ENCODE data around the gene SASH1.

SASH1 gene

GRCh38 chr6:148405894-148406293, 63.3 kb downstream of the SASH1 start:
- no peak for DNase-seq (ENCODE audit: low spot score)

GRCh38 chr6:148406579-148407371, 64.1 kb downstream of the SASH1 start:
- DNase-seq (ENCODE audit: low spot score), result no peak

- no peak for DNase-seq (ENCODE audit: low spot score)
These were observed 64.7 kb downstream of the SASH1 start for GRCh38 chr6:148407372-148407771.

- DNase-seq (ENCODE audit: low spot score), result no peak
These were observed 70.9 kb downstream of the SASH1 start for GRCh38 chr6:148413321-148414091.

GRCh38 chr6:148414092-148414489, 71.5 kb downstream of the SASH1 start:
- DNase-seq (ENCODE audit: low spot score), result no peak

- no peak for DNase-seq (ENCODE audit: low spot score)
These were observed 72.2 kb downstream of the SASH1 start for GRCh38 chr6:148414836-148415235.

GRCh38 chr6:148415511-148416260, 73.0 kb downstream of the SASH1 start:
- no peak for DNase-seq (ENCODE audit: low spot score)

- no peak for DNase-seq (ENCODE audit: low spot score)
These were observed 73.8 kb downstream of the SASH1 start for GRCh38 chr6:148416330-148416965.

GRCh38 chr6:148417045-148417444, 74.4 kb downstream of the SASH1 start:
- no peak for DNase-seq (ENCODE audit: low spot score)

GRCh38 chr6:148419430-148419829, 76.8 kb downstream of the SASH1 start:
- DNase-seq (ENCODE audit: low spot score), result no peak

GRCh38 chr6:148422085-148422484, 79.4 kb downstream of the SASH1 start:
- DNase-seq (ENCODE audit: low spot score), result no peak

- no peak for DNase-seq (ENCODE audit: low spot score)
These were observed 80.5 kb downstream of the SASH1 start for GRCh38 chr6:148423133-148423532.

GRCh38 chr6:148423601-148424270, 81.1 kb downstream of the SASH1 start:
- DNase-seq (ENCODE audit: low spot score), result no peak

- DNase-seq (ENCODE audit: low spot score), result no peak
These were observed 82.8 kb downstream of the SASH1 start for GRCh38 chr6:148425443-148425842.

GRCh38 chr6:148426317-148426977, 83.8 kb downstream of the SASH1 start:
- no peak for DNase-seq (ENCODE audit: low spot score)

GRCh38 chr6:148427333-148427732, 84.7 kb downstream of the SASH1 start:
- DNase-seq (ENCODE audit: low spot score), result no peak

GRCh38 chr6:148429423-148429822, 86.8 kb downstream of the SASH1 start:
- DNase-seq (ENCODE audit: low spot score), result no peak

- DNase-seq (ENCODE audit: low spot score), result no peak
These were observed 88.3 kb downstream of the SASH1 start for GRCh38 chr6:148430897-148431296.

- no peak for DNase-seq (ENCODE audit: low spot score)
These were observed 88.8 kb downstream of the SASH1 start for GRCh38 chr6:148431413-148431812.

- DNase-seq (ENCODE audit: low spot score), result no peak
These were observed 89.2 kb downstream of the SASH1 start for GRCh38 chr6:148431840-148432239.
